Upper lobe of right lung (tissue), 1 donor: Measurements from ENCODE around the gene ITGB6. TPM values are rescaled to one million over a fixed set of nuclear protein-coding genes. Genes with fewer than 3 reads are reported as not detected.

ENCODE experiments used
- ATAC-seq: fragments of 200-7000 bp; cut with Tn5 transposase; one replicate; pipeline ENCODE4 v1.9.1; 2020; ENCODE audit warnings: mild to moderate bottlenecking, moderate library complexity
- DNase-seq: peaks from one replicate; pipeline ENCODE4 v3.0.0-alpha.2; 2020
- H3K27ac ChIP-seq: fragments of 200-600 bp; one replicate; pipeline ENCODE4 v1.8.0; 2022
- H3K27me3 ChIP-seq: fragments of 200-600 bp; one replicate; pipeline ENCODE4 v1.8.0; 2022; ENCODE audit warnings: mild to moderate bottlenecking
- H3K36me3 ChIP-seq: fragments of 200-600 bp; one replicate; pipeline ENCODE4 v1.8.0; 2022
- H3K4me1 ChIP-seq: fragments of 200-600 bp; one replicate; pipeline ENCODE4 v1.8.0; 2022
- H3K4me3 ChIP-seq: fragments of 200-600 bp; one replicate; pipeline ENCODE4 v1.8.0; 2022; ENCODE audit warnings: mild to moderate bottlenecking
- H3K9me3 ChIP-seq: fragments of 200-600 bp; one replicate; pipeline ENCODE4 v1.8.0; 2022
- CTCF ChIP-seq: fragments of 200-600 bp; IDR thresholded peaks from one replicate; pipeline ENCODE4 v1.8.0; 2022; ENCODE audit warnings: antibody characterized with exemption
- intact Hi-C: fragments of 100-400 bp; cut with DNase I; formaldehyde crosslinking; loops from one replicate; pipeline ENCODE4 v1.11.0; 2022
- total RNA-seq: library from RNA; stranded (reverse); fragmentation: NEBNext Ultra II Directional; extraction: Animal tissue kit (Norgen Biotek cat#: 25700); gene quantifications from one replicate; pipeline ENCODE4 v1.2.1, GENCODE V29; 2021
- donor health status: DM: no; HTN: yes; CAD: no; lungs with severe emphysema.

The ITGB6 gene
- total RNA-seq, 1 donor from 2014 or later, result 109 TPM

DNA sequence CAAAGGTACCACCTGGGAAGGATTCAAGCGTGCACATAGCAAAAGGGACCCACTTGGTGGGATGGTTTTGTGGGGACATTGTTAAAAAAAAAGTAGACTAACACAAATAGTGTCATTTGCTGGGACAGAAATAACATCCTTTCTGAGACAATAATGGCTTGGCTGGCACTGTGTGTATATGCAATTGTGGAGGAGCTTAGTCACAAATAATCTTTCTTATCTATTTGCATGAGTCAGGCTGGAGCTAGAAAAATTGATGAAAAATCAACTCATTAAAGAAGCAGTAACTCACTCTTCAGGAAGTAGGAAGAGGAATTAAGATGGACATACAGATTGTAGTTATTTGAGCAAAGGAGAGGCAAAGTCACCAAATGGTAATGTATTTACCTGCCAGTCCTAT lies 29.5 kb upstream of the ITGB6 start:
- intact Hi-C loops, result no loop called here
- H3K9me3 ChIP-seq, result no peaks in the 10 kb centered on the region
- TF ChIP-seq CTCF, result no peak
- H3K27me3 ChIP-seq, result no peaks in the 10 kb centered on the region
- H3K36me3 ChIP-seq, result no peaks in the 10 kb centered on the region
- ATAC-seq, result no peak
- no peak overlapping the region for H3K4me3 ChIP-seq
- no peak for DNase-seq
- H3K4me1 ChIP-seq, result peaks cover 11% of the 10 kb centered on the region
- H3K27ac ChIP-seq, result peak overlapping the region; percentile 65

GRCh38 chr2:160228141-160228917 lies 28.3 kb upstream of the ITGB6 start:
- no peaks in the 10 kb centered on the region for H3K9me3 ChIP-seq
- DNase-seq (no peak), ATAC-seq (peak; percentile 60)
- intact Hi-C loops, result no loop called here
- H3K27ac ChIP-seq, result peak overlapping the region; percentile 65
- peaks cover 11% of the 10 kb centered on the region for H3K4me1 ChIP-seq
- TF ChIP-seq CTCF, result no peak
- H3K4me3 ChIP-seq, result no peak overlapping the region
- H3K27me3 ChIP-seq, result no peaks in the 10 kb centered on the region
- H3K36me3 ChIP-seq, result no peaks in the 10 kb centered on the region

DNA sequence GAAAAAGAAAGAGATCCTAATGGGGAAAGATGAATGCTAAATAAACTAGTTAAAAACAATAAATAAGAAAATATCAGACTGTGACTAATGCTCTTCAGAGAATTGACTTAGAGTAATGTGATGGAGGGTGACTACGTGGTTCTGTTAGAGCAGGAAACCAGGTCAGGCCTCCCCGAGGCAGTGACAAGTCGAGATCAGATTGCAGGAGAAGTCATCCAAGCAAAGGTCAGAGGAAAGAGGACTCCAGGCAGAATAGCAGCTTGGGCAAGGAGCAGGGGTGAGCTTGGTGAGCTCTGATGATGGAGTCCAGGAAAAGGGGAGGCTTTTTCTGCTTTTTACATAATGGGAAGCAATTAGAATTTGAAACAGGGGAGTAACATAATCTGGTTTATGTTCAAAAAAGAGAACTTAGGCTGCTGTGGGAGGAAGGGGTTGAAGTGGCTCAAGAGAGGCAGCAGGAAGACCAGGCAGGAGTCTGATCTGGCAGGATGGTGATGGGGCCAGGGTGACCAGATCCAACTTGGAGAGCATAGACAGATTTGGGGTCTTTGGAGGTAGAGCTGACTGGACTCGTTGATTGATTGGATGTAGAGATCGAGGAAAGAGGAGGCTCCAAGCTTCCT lies 27.3 kb upstream of the ITGB6 start:
- intact Hi-C loops, result no loop called here
- no peak for TF ChIP-seq CTCF
- no peaks in the 10 kb centered on the region for H3K27me3 ChIP-seq
- H3K27ac ChIP-seq, result peak overlapping the region; percentile 65
- no peaks in the 10 kb centered on the region for H3K36me3 ChIP-seq
- H3K4me3 ChIP-seq, result no peak overlapping the region
- peaks cover 18% of the 10 kb centered on the region for H3K4me1 ChIP-seq
- ATAC-seq (no peak), DNase-seq (no peak)
- no peaks in the 10 kb centered on the region for H3K9me3 ChIP-seq

- intact Hi-C loops, result no loop called here
- H3K4me1 ChIP-seq, result peaks cover 26% of the 10 kb centered on the region
- H3K9me3 ChIP-seq, result no peaks in the 10 kb centered on the region
- H3K27ac ChIP-seq, result no peak overlapping the region
- TF ChIP-seq CTCF, result no peak
- DNase-seq (peak; percentile 47), ATAC-seq (no peak)
- H3K36me3 ChIP-seq, result no peaks in the 10 kb centered on the region
- H3K4me3 ChIP-seq, result no peak overlapping the region
- no peaks in the 10 kb centered on the region for H3K27me3 ChIP-seq
These were observed 26.3 kb upstream of the ITGB6 start for GRCh38 chr2:160226367-160226766.

- H3K9me3 ChIP-seq, result no peaks in the 10 kb centered on the region
- intact Hi-C loops, result no loop called here
- DNase-seq (no peak), ATAC-seq (no peak)
- no peak for TF ChIP-seq CTCF
- H3K27me3 ChIP-seq, result no peaks in the 10 kb centered on the region
- H3K4me3 ChIP-seq, result no peak overlapping the region
- peaks cover 33% of the 10 kb centered on the region for H3K4me1 ChIP-seq
- no peaks in the 10 kb centered on the region for H3K36me3 ChIP-seq
- no peak overlapping the region for H3K27ac ChIP-seq
These were observed 25.6 kb upstream of the ITGB6 start for GRCh38 chr2:160225722-160226121.
